K562 (cell line): ENCODE measurements around the gene CMIP. TPM values are rescaled to one million over a fixed set of nuclear protein-coding genes. Genes with fewer than 3 reads are reported as not detected.

Source experiments
- CEBPG ChIP-seq, 3 experiments: fragments of 200-800 bp in 1 of 3; sonication (Bioruptor generic) in 1 of 3; sonication (generic) in 1 of 3; formaldehyde crosslinking in 1 of 3; IDR thresholded peaks in 2 of 3; conservative IDR thresholded peaks in 1 of 3; 2 replicates each; pipeline versions ENCODE4 v1.6.1 to v1.8.0; 2016 to 2022; ENCODE audit warnings: missing compliant biosample characterization in 2 of 3, missing genetic modification characterization in 2 of 3, mild to moderate bottlenecking in 1 of 3, missing genetic modification reagents in 1 of 3
- FOXK1 ChIP-seq: sonication (generic); formaldehyde crosslinking; IDR thresholded peaks from 2 replicates; pipeline ENCODE4 v1.8.0; 2022; ENCODE audit warnings: missing genetic modification reagents, mild to moderate bottlenecking, borderline replicate concordance
- GABPA ChIP-seq: fragments of 200-800 bp; sonication (Bioruptor generic); conservative IDR thresholded peaks from 2 replicates; pipeline ENCODE4 v1.6.1; 2016; ENCODE audit warnings: low read depth, missing genetic modification characterization, missing compliant biosample characterization
- GATAD2A ChIP-seq: fragments of 450-650 bp; IDR thresholded peaks from 2 replicates; pipeline ENCODE4 v1.6.1; 2017
- IRF9 ChIP-seq: fragments of 450-650 bp; IDR thresholded peaks from 2 replicates; pipeline ENCODE4 v1.6.1; 2016; ENCODE audit warnings: missing biosample characterization, missing genetic modification characterization
- MCM7 ChIP-seq, 2 experiments: fragments of 450-650 bp; IDR thresholded peaks; 2 replicates each; pipeline ENCODE4 v1.6.1; 2016 to 2018
- TARDBP ChIP-seq: fragments of 450-650 bp; IDR thresholded peaks from 2 replicates; pipeline ENCODE4 v1.6.1; 2016
- TCF15 ChIP-seq: fragments of 250-450 bp; sonication (Bioruptor Pico); IDR thresholded peaks from 2 replicates; pipeline ENCODE4 v1.8.0; 2022; ENCODE audit warnings: moderate library complexity, mild to moderate bottlenecking, inconsistent platforms
- ZNF354B ChIP-seq: fragments of 250-450 bp; sonication (Bioruptor Pico); IDR thresholded peaks from 2 replicates; pipeline ENCODE4 v1.4.0; 2020
- ZNF512 ChIP-seq: IDR thresholded peaks from 2 replicates; pipeline ENCODE4 v1.6.1; 2016; ENCODE audit warnings: missing genetic modification characterization, missing compliant biosample characterization
- ZNF655 ChIP-seq: fragments of 250-450 bp; sonication (Bioruptor Pico); IDR thresholded peaks from 2 replicates; pipeline ENCODE4 v1.5.0; 2021
- ZNF77 ChIP-seq: fragments of 250-450 bp; sonication (Bioruptor Pico); IDR thresholded peaks from 2 replicates; pipeline ENCODE4 v1.5.0; 2020
- polyA plus RNA-seq, 8 experiments: library from polyadenylated mRNA; depleted of rRNA in 4 of 8; stranded (reverse) in 5 of 8; unstranded in 3 of 8; fragments of >200 nt; fragmentation: Nextera tagmentation in 2 of 8; fragmentation: Illumina TruSeq in 1 of 8; extraction: Ambion mirVana in 2 of 8; extraction: Trizol in 1 of 8; gene quantifications; 2 replicates each; pipeline versions ENCODE4 v1.2.1 to v1.2.3, GENCODE V29; 2011 to 2014; ENCODE audit warnings: inconsistent platforms in 1 of 8, missing spikeins in 1 of 8
- total RNA-seq, 7 experiments: library from RNA; depleted of rRNA in 6 of 7; stranded (reverse); fragments of >200 nt in 6 of 7; fragmentation: Illumina TruSeq in 2 of 7; extraction: Trizol in 2 of 7; gene quantifications; 2 replicates each; pipeline versions ENCODE4 v1.2.1 to v1.2.3, GENCODE V29; 2011 to 2021; ENCODE audit warnings: low replicate concordance in 1 of 7
- TF ChIP-seq, protein P1 (sequence below): fragments of 450-650 bp; formaldehyde crosslinking; IDR thresholded peaks from 2 replicates; pipeline ENCODE4 v1.4.0; 2020; ENCODE audit warnings: mild to moderate bottlenecking, moderate library complexity
- TF ChIP-seq, protein P2 (sequence below), 3 experiments: IDR thresholded peaks in 2 of 3; conservative IDR thresholded peaks in 1 of 3; 2 replicates each; pipeline ENCODE4 v1.5.1; 2011 to 2012; ENCODE audit warnings: low read length in 3 of 3, mild to moderate bottlenecking in 3 of 3, control low read depth in 2 of 3, improper control_type of control experiment in 1 of 3, inconsistent platforms in 1 of 3, low read depth in 1 of 3, mixed read lengths in 1 of 3, moderate library complexity in 1 of 3; ENCODE audit not compliant: insufficient read depth in 2 of 3
- TF ChIP-seq, protein P3 (sequence below): sonication (generic); formaldehyde crosslinking; IDR thresholded peaks from 2 replicates; pipeline ENCODE4 v1.8.0; 2022; ENCODE audit warnings: mild to moderate bottlenecking, low read depth, missing genetic modification reagents

The CMIP gene
- total and polyA plus RNA-seq, 9 of the 15 experiments (the other 6 are each of a cell fraction or from before 2014, with no cell fraction given) = 0.94 to 82.5 (median 10.3) TPM

GRCh38 chr16:81696961-81697615 lies 252.5 kb downstream of the CMIP start (continued):
- TF ChIP-seq, protein P1, sequence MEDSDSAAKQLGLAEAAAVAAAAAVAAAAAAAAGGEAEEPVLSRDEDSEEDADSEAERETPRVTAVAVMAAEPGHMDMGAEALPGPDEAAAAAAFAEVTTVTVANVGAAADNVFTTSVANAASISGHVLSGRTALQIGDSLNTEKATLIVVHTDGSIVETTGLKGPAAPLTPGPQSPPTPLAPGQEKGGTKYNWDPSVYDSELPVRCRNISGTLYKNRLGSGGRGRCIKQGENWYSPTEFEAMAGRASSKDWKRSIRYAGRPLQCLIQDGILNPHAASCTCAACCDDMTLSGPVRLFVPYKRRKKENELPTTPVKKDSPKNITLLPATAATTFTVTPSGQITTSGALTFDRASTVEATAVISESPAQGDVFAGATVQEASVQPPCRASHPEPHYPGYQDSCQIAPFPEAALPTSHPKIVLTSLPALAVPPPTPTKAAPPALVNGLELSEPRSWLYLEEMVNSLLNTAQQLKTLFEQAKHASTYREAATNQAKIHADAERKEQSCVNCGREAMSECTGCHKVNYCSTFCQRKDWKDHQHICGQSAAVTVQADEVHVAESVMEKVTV (CRISPR knock-in tag) = peak; percentile 66; the same call in 1 of the 2 replicates
- TF ChIP-seq ZNF655 (CRISPR knock-in tag) (no peak), GATAD2A (no peak), ZNF354B (CRISPR knock-in tag) (no peak), ZNF77 (CRISPR knock-in tag) (no peak), TARDBP (no peak), TCF15 (CRISPR knock-in tag) (no peak), MCM7 (IDR thresholded peaks at IDR 0.05) (no peak), GABPA (tag) (no peak), CEBPG (CRISPR knock-in tag; IDR thresholded peaks at IDR 0.05) (0 out of 2 replicates have a peak, but pooled peaks have one; percentile 12), CEBPG (tag; conservative IDR thresholded peaks at IDR 0.05 in 1 of 2, IDR thresholded peaks at IDR 0.05 in 1 of 2) (no peak), IRF9 (tag) (no peak), FOXK1 (CRISPR knock-in tag) (no peak), ZNF512 (tag) (no peak)
- TF ChIP-seq, protein P2, sequence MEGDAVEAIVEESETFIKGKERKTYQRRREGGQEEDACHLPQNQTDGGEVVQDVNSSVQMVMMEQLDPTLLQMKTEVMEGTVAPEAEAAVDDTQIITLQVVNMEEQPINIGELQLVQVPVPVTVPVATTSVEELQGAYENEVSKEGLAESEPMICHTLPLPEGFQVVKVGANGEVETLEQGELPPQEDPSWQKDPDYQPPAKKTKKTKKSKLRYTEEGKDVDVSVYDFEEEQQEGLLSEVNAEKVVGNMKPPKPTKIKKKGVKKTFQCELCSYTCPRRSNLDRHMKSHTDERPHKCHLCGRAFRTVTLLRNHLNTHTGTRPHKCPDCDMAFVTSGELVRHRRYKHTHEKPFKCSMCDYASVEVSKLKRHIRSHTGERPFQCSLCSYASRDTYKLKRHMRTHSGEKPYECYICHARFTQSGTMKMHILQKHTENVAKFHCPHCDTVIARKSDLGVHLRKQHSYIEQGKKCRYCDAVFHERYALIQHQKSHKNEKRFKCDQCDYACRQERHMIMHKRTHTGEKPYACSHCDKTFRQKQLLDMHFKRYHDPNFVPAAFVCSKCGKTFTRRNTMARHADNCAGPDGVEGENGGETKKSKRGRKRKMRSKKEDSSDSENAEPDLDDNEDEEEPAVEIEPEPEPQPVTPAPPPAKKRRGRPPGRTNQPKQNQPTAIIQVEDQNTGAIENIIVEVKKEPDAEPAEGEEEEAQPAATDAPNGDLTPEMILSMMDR (IDR thresholded peaks at IDR 0.05 in 2 of 3, conservative IDR thresholded peaks at IDR 0.05 in 1 of 3; ENCODE audit: insufficient read depth in 2 of 3, low read depth in 1 of 3, low read length in 3 of 3) = peak; percentile 90 to 96 (median 94)
- TF ChIP-seq, protein P3, sequence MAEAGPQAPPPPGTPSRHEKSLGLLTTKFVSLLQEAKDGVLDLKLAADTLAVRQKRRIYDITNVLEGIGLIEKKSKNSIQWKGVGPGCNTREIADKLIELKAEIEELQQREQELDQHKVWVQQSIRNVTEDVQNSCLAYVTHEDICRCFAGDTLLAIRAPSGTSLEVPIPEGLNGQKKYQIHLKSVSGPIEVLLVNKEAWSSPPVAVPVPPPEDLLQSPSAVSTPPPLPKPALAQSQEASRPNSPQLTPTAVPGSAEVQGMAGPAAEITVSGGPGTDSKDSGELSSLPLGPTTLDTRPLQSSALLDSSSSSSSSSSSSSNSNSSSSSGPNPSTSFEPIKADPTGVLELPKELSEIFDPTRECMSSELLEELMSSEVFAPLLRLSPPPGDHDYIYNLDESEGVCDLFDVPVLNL (CRISPR knock-in tag) = no peak
